Smooth muscle cell (in vitro differentiated cells): ENCODE results near the gene TNRC6C. TPM values are rescaled to one million over a fixed set of nuclear protein-coding genes. Genes with fewer than 3 reads are reported as not detected.

Experiments
- DNase-seq: peaks from one replicate; lab custom pipeline; 2025; ENCODE audit not compliant: unreplicated experiment; lab: John Stamatoyannopoulos, UW
- H2AFZ ChIP-seq: fragments of 200-600 bp; sonication (generic); 2 replicates; pipeline ENCODE4 v1.6.0; 2016; ENCODE audit warnings: antibody characterized with exemption, low read depth, mild to moderate bottlenecking
- H3F3A ChIP-seq: fragments of 200-600 bp; sonication (generic); 2 replicates; pipeline ENCODE4 v1.6.0; 2017; ENCODE audit warnings: antibody characterized with exemption, low read depth
- H3K27ac ChIP-seq: fragments of 200-600 bp; sonication (generic); 2 replicates; pipeline ENCODE4 v1.5.1; 2016; ENCODE audit warnings: low read depth, mild to moderate bottlenecking
- H3K27me3 ChIP-seq: fragments of 200-600 bp; sonication (generic); 2 replicates; pipeline ENCODE4 v1.6.1; 2016; ENCODE audit warnings: low read depth, mild to moderate bottlenecking
- H3K36me3 ChIP-seq: fragments of 200-600 bp; sonication (generic); 2 replicates; pipeline ENCODE4 v1.5.1; 2016; ENCODE audit warnings: low read depth
- H3K4me1 ChIP-seq: fragments of 200-600 bp; sonication (generic); 2 replicates; pipeline ENCODE4 v1.5.1; 2016; ENCODE audit warnings: low read depth
- H3K4me2 ChIP-seq: fragments of 200-600 bp; sonication (generic); 2 replicates; pipeline ENCODE4 v1.6.0; 2016; ENCODE audit warnings: mild to moderate bottlenecking
- H3K4me3 ChIP-seq: fragments of 200-600 bp; sonication (generic); 2 replicates; pipeline ENCODE4 v1.5.1; 2016; ENCODE audit warnings: mild to moderate bottlenecking
- H3K79me2 ChIP-seq: fragments of 200-600 bp; sonication (generic); 2 replicates; pipeline ENCODE4 v1.6.0; 2016; ENCODE audit warnings: low read depth, mild to moderate bottlenecking
- H3K9ac ChIP-seq: fragments of 200-600 bp; sonication (generic); 2 replicates; pipeline ENCODE4 v1.6.0; 2016; ENCODE audit warnings: low read depth
- H3K9me3 ChIP-seq: fragments of 200-600 bp; sonication (generic); replicated peaks from 2 replicates; pipeline ENCODE4 v1.5.1; 2016; ENCODE audit warnings: low read depth
- H4K20me1 ChIP-seq: fragments of 200-600 bp; sonication (generic); 2 replicates; pipeline ENCODE4 v1.6.0; 2016; ENCODE audit warnings: low read depth
- WGBS: methylation state at CpG from one replicate; pipeline ENCODE4 v1.1.7; 2016; ENCODE audit warnings: low lambda C conversion rate; 5-methylcytosine and 5-hydroxymethylcytosine counted together
- polyA plus RNA-seq: library from polyadenylated mRNA; unstranded; fragments of >200 nt; fragmentation: Nextera tagmentation; extraction: Ambion mirVana; gene quantifications from 2 replicates; pipeline ENCODE4 v1.2.1, GENCODE V29; 2016
- total RNA-seq: library from RNA; depleted of rRNA; stranded (reverse); fragments of >200 nt; gene quantifications from 2 replicates; pipeline ENCODE4 v1.2.3, GENCODE V29; 2014
- TF ChIP-seq, protein P1 (sequence below): fragments of 200-600 bp; sonication (generic); IDR thresholded peaks from 2 replicates; pipeline ENCODE4 v1.5.1; 2017; ENCODE audit warnings: borderline replicate concordance, mild to moderate bottlenecking, antibody characterized with exemption; ENCODE audit not compliant: insufficient read depth, poor library complexity, severe bottlenecking

Gene TNRC6C
- total and polyA plus RNA-seq, 2 experiments from 2014 or later = 2.4 to 3.9 TPM

DNA sequence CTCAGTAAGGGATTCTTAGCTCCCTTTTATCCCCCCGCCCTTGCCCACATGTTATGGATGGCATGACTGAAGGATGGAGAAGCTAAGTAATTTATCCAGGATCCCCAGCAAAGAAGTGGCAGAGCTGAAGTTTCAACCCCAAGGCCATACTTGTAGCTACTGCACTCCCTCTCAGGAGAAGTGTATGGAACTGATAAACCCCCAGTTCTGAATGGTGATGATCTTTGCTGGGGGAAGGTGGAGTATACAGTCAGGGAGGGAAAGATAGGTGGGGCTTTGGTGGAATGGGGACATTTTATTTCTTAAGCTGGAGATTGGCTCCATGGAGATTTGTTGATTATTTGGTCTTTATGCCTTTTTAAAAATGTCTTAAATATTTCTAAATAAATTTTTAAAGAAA, 58.3 kb downstream of the TNRC6C start:
- WGBS = 96% methylated on average over 1 of the region's 1 CpG

DNA sequence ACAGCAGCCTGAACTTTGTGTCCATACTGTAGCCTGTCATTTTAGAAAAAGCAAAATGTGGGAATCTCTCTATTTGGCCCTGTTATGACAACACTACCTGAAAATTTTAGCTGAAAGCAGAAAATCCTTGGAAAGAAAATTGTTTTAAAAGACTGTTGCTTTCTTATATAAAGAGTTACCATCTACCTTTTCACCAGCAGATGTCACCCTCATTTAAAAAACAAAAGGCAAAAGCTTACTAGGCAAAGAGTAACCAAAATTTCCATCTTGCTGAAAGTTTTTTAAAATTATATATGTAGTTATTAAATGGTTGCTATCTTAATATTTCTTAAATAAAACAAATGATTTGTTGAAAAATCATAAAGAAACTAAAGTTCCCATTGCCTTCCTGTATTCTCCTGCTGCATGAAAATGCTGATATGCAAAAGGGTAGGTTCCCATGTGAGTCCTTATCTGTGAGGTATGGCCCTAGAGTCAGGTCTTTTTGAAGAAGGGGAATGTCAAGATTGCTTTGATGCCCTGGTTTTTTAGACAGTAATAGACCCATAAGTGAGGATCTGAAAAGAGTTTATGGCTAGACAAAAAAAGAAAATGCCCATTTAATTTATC, 61.0 kb downstream of the TNRC6C start:
- Histone ChIP-seq H3K36me3 (no peaks in the 10 kb centered on the region), H4K20me1 (no peaks in the 10 kb centered on the region), H3K4me2 (no peak overlapping the region), H3K9me3 (no peaks in the 10 kb centered on the region), H3K79me2 (no peaks in the 10 kb centered on the region), H3K4me1 (no peaks in the 10 kb centered on the region), H3K9ac (no peak overlapping the region), H2AFZ (no peak overlapping the region), H3K4me3 (no peak overlapping the region), H3F3A (no peaks in the 10 kb centered on the region), H3K27me3 (no peaks in the 10 kb centered on the region), H3K27ac (no peak overlapping the region)
- DNase-seq = no peak
- TF ChIP-seq, protein P1, sequence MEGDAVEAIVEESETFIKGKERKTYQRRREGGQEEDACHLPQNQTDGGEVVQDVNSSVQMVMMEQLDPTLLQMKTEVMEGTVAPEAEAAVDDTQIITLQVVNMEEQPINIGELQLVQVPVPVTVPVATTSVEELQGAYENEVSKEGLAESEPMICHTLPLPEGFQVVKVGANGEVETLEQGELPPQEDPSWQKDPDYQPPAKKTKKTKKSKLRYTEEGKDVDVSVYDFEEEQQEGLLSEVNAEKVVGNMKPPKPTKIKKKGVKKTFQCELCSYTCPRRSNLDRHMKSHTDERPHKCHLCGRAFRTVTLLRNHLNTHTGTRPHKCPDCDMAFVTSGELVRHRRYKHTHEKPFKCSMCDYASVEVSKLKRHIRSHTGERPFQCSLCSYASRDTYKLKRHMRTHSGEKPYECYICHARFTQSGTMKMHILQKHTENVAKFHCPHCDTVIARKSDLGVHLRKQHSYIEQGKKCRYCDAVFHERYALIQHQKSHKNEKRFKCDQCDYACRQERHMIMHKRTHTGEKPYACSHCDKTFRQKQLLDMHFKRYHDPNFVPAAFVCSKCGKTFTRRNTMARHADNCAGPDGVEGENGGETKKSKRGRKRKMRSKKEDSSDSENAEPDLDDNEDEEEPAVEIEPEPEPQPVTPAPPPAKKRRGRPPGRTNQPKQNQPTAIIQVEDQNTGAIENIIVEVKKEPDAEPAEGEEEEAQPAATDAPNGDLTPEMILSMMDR = peak; percentile 59

More for the DNA sequence above, 58.3 kb downstream of the TNRC6C start:
- Histone ChIP-seq H3K4me3 (no peak overlapping the region), H3F3A (no peaks in the 10 kb centered on the region), H3K36me3 (no peaks in the 10 kb centered on the region), H3K4me2 (no peak overlapping the region), H3K27ac (no peak overlapping the region), H3K4me1 (no peaks in the 10 kb centered on the region), H3K27me3 (no peaks in the 10 kb centered on the region), H3K9me3 (no peaks in the 10 kb centered on the region), H3K79me2 (no peaks in the 10 kb centered on the region), H3K9ac (no peak overlapping the region), H4K20me1 (no peaks in the 10 kb centered on the region), H2AFZ (no peak overlapping the region)
- TF ChIP-seq, protein P1 = no peak
- no peak for DNase-seq

DNA sequence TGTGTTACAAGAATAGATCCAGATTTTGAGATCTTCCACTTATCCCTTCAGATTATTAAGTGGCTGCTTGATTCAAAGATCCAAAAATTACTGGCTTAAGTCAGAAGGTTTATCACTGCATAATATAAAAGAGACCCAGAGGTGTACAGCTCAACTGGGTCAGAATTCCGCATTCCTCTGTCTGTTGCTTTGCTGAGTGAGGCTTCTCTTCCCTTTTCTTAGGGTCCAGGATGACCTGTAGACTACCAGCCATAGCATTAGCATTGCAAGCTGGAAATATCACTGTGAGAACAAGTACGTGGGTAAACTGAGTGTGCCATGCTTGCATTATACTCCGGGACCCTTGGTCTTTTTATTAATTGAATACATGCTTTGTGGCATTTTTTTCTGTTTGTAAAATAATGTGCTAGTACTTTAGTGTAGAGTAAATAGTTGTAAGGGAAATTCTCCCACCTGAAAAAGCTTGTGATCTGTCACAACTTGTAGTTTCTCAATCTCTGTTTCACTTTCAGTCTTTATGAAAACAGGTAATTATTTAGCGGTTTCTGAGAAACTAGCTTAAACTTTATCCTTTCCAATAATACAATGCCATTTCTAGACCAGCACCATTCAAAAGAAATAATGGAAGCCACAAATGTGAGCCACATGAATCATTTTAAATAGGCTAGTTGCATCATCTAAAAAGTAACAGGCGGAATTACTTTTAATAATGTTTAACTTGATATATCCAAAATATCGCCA, 61.6 kb downstream of the TNRC6C start:
- no peak overlapping the region for H3K4me3 ChIP-seq
- H3K27me3 ChIP-seq = no peaks in the 10 kb centered on the region
- H3K4me1 ChIP-seq = no peaks in the 10 kb centered on the region
- no peaks in the 10 kb centered on the region for H4K20me1 ChIP-seq
- no peak overlapping the region for H2AFZ ChIP-seq
- no peaks in the 10 kb centered on the region for H3F3A ChIP-seq
- no peak for DNase-seq
- 93% methylated on average over 6 of the region's 6 CpGs for WGBS
- H3K79me2 ChIP-seq = no peaks in the 10 kb centered on the region
- no peak overlapping the region for H3K4me2 ChIP-seq
- no peak overlapping the region for H3K9ac ChIP-seq
- no peaks in the 10 kb centered on the region for H3K36me3 ChIP-seq
- no peaks in the 10 kb centered on the region for H3K9me3 ChIP-seq
- H3K27ac ChIP-seq = no peak overlapping the region
- TF ChIP-seq, protein P1 = no peak
